ENCODE results near the gene GLDC.

GRCh38 chr9:6675268-6675667 is 29.7 kb upstream of the GLDC start:
- no peak for TF ChIP-seq EZH2phosphoT487 (IDR thresholded peaks at IDR 0.05; ENCODE audit: low read depth)
- TF ChIP-seq, protein P1, sequence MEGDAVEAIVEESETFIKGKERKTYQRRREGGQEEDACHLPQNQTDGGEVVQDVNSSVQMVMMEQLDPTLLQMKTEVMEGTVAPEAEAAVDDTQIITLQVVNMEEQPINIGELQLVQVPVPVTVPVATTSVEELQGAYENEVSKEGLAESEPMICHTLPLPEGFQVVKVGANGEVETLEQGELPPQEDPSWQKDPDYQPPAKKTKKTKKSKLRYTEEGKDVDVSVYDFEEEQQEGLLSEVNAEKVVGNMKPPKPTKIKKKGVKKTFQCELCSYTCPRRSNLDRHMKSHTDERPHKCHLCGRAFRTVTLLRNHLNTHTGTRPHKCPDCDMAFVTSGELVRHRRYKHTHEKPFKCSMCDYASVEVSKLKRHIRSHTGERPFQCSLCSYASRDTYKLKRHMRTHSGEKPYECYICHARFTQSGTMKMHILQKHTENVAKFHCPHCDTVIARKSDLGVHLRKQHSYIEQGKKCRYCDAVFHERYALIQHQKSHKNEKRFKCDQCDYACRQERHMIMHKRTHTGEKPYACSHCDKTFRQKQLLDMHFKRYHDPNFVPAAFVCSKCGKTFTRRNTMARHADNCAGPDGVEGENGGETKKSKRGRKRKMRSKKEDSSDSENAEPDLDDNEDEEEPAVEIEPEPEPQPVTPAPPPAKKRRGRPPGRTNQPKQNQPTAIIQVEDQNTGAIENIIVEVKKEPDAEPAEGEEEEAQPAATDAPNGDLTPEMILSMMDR (IDR thresholded peaks at IDR 0.05; ENCODE audit: low read depth, low read length): no peak

Data from OCI-LY3 (cell line).